GM12878 (cell line): Measurements from ENCODE around the gene ZNF678. TPM values are rescaled to one million over a fixed set of nuclear protein-coding genes. Genes with fewer than 3 reads are reported as not detected.

Experiments used
- ATAC-seq: fragments of 200-7000 bp; cut with Tn5 transposase; 3 replicates; pipeline ENCODE4 v1.9.1; 2020; ENCODE audit warnings: mild to moderate bottlenecking, moderate library complexity
- BruUV-seq: library from RNA; stranded (reverse); fragments of 400-500 nt; replicated peaks from 2 replicates; lab custom pipeline; 2021; lab: Mats Ljungman, UMichigan
- CTCF ChIA-PET: fragments of 300-600 bp; sonication (Branson Sonifier 250); formaldehyde crosslinking; extraction: SDS; loops from one replicate; lab custom pipeline; 2021; ENCODE audit warnings: inconsistent platforms; lab: Yijun Ruan, JAX
- POLR2A ChIA-PET: fragments of 350-600 bp; formaldehyde crosslinking; extraction: SDS; loops from one replicate; lab custom pipeline; 2021; ENCODE audit warnings: inconsistent platforms; lab: Charles Lee
- RAD21 ChIA-PET: fragments of 300-600 bp; sonication (Branson Sonifier 250); formaldehyde crosslinking; loops from one replicate; lab custom pipeline; 2023; ENCODE audit warnings: antibody characterized with exemption; ENCODE audit not compliant: unreplicated experiment; lab: Charles Lee
- SMC1A ChIA-PET: fragments of 300-600 bp; sonication (Branson Sonifier 250); formaldehyde crosslinking; loops from one replicate; lab custom pipeline; 2023; ENCODE audit not compliant: unreplicated experiment, uncharacterized antibody; lab: Charles Lee
- DNase-seq: peaks from one replicate; pipeline ENCODE4 v3.0.0-alpha.2; 2011; ENCODE audit warnings: low read depth, low spot score
- FAIRE-seq: peaks from 3 replicates; lab custom pipeline; 2011; peaks lifted over from hg19 to GRCh38; lab: Jason Lieb, UNC
- H2AFZ ChIP-seq: 2 replicates; pipeline ENCODE4 v1.6.0; 2011; ENCODE audit warnings: low read depth, low read length, control low read depth; ENCODE audit not compliant: control insufficient read depth
- H3K27ac ChIP-seq: 2 replicates; pipeline ENCODE4 v1.5.1; 2011; ENCODE audit warnings: control low read depth; ENCODE audit not compliant: control insufficient read depth, insufficient read depth
- H3K27me3 ChIP-seq, 2 experiments: replicated peaks in 1 of 2; 2 replicates each; pipeline versions ENCODE4 v1.6.0 to v1.6.1; 2011; ENCODE audit warnings: low read length in 1 of 2; ENCODE audit not compliant: control insufficient read depth in 2 of 2, insufficient read depth in 2 of 2
- H3K36me3 ChIP-seq, 2 experiments: 2 replicates each; pipeline ENCODE4 v1.5.1; 2011; ENCODE audit warnings: low read length in 1 of 2; ENCODE audit not compliant: control insufficient read depth in 2 of 2, insufficient read depth in 2 of 2
- H3K4me1 ChIP-seq: 2 replicates; pipeline ENCODE4 v1.6.1; 2011; ENCODE audit warnings: mild to moderate bottlenecking, low read length, moderate library complexity, mixed read lengths; ENCODE audit not compliant: control insufficient read depth, insufficient read depth
- H3K4me2 ChIP-seq: 2 replicates; pipeline ENCODE4 v1.6.0; 2011; ENCODE audit warnings: control low read depth; ENCODE audit not compliant: control insufficient read depth, insufficient read depth
- H3K4me3 ChIP-seq: fragments of 200-600 bp; sonication (generic); 2 replicates; pipeline ENCODE4 v1.5.1; 2016
- H3K79me2 ChIP-seq: 2 replicates; pipeline ENCODE4 v1.6.0; 2011; ENCODE audit warnings: low read length; ENCODE audit not compliant: control insufficient read depth, insufficient read depth
- H3K9ac ChIP-seq: 2 replicates; pipeline ENCODE4 v1.8.0; 2011; ENCODE audit warnings: low read length, control low read depth, mixed read lengths; ENCODE audit not compliant: control insufficient read depth, insufficient read depth
- H3K9me3 ChIP-seq: replicated peaks from 3 replicates; pipeline ENCODE4 v1.5.1; 2011; ENCODE audit warnings: mild to moderate bottlenecking, low read length; ENCODE audit not compliant: control insufficient read depth, insufficient read depth
- H4K20me1 ChIP-seq: 2 replicates; pipeline ENCODE4 v1.6.0; 2011; ENCODE audit not compliant: control insufficient read depth, insufficient read depth
- ATF3 ChIP-seq: IDR thresholded peaks from 2 replicates; pipeline ENCODE4 v1.6.1; 2011; ENCODE audit warnings: low read depth, mild to moderate bottlenecking, low read length, moderate library complexity, borderline replicate concordance; ENCODE audit errors: extremely low read depth
- BACH1 ChIP-seq: fragments of 450-650 bp; IDR thresholded peaks from 2 replicates; pipeline ENCODE4 v1.6.1; 2017; ENCODE audit warnings: mild to moderate bottlenecking, borderline replicate concordance
- BCL3 ChIP-seq: IDR thresholded peaks from 2 replicates; pipeline ENCODE4 v1.6.1; 2011; ENCODE audit warnings: borderline replicate concordance, low read depth, mild to moderate bottlenecking, moderate library complexity, low read length; ENCODE audit not compliant: insufficient read depth, poor library complexity, severe bottlenecking
- BMI1 ChIP-seq: fragments of 450-650 bp; IDR thresholded peaks from 2 replicates; pipeline ENCODE4 v1.6.1; 2016; ENCODE audit warnings: mild to moderate bottlenecking, moderate library complexity, borderline replicate concordance
- EED ChIP-seq: sonication (generic); IDR thresholded peaks from 2 replicates; pipeline ENCODE4 v1.6.1; 2016; ENCODE audit warnings: antibody characterized with exemption, low read depth
- ETV6 ChIP-seq, 2 experiments: fragments of 450-650 bp in 1 of 2; IDR thresholded peaks in 1 of 2; conservative IDR thresholded peaks in 1 of 2; 2 replicates each; pipeline ENCODE4 v1.6.1; 2014; ENCODE audit warnings: antibody characterized with exemption in 1 of 2, borderline replicate concordance in 1 of 2, low read depth in 1 of 2, mild to moderate bottlenecking in 1 of 2, moderate library complexity in 1 of 2
- FOS ChIP-seq: IDR thresholded peaks from 3 replicates; pipeline ENCODE4 v1.6.1; 2011; ENCODE audit warnings: borderline replicate concordance; ENCODE audit not compliant: insufficient read length; ENCODE audit errors: extremely low read depth
- KAT2A ChIP-seq: conservative IDR thresholded peaks from 2 replicates; pipeline ENCODE4 v1.6.1; 2011; ENCODE audit warnings: low read depth, low read length; ENCODE audit not compliant: control insufficient read depth
- NBN ChIP-seq: fragments of 450-650 bp; IDR thresholded peaks from 2 replicates; pipeline ENCODE4 v1.6.1; 2016
- NFIC ChIP-seq: IDR thresholded peaks from 2 replicates; pipeline ENCODE4 v1.6.1; 2012; ENCODE audit warnings: low read depth, mild to moderate bottlenecking, inconsistent platforms, low read length, moderate library complexity
- NFXL1 ChIP-seq: fragments of 450-650 bp; IDR thresholded peaks from 2 replicates; pipeline ENCODE4 v1.6.1; 2017; ENCODE audit warnings: antibody characterized with exemption, mild to moderate bottlenecking, borderline replicate concordance
- POU2F2 ChIP-seq: IDR thresholded peaks from 3 replicates; pipeline ENCODE4 v1.6.1; 2011; ENCODE audit warnings: low read depth, mild to moderate bottlenecking, low read length, borderline replicate concordance
- RB1 ChIP-seq: fragments of 450-650 bp; formaldehyde crosslinking; IDR thresholded peaks from 2 replicates; pipeline ENCODE4 v1.6.1; 2017; ENCODE audit warnings: mild to moderate bottlenecking, borderline replicate concordance
- SIX5 ChIP-seq: IDR thresholded peaks from 2 replicates; pipeline ENCODE4 v1.6.1; 2011; ENCODE audit warnings: mild to moderate bottlenecking, low read depth, low read length, moderate library complexity; ENCODE audit not compliant: severe bottlenecking
- SMARCA5 ChIP-seq: fragments of 450-650 bp; IDR thresholded peaks from 2 replicates; pipeline ENCODE4 v1.6.1; 2017; ENCODE audit warnings: mild to moderate bottlenecking
- TCF12 ChIP-seq: IDR thresholded peaks from 2 replicates; pipeline ENCODE4 v1.6.1; 2011; ENCODE audit warnings: low read depth, mild to moderate bottlenecking, low read length
- YY1 ChIP-seq: IDR thresholded peaks from 2 replicates; pipeline ENCODE4 v1.6.1; 2011; ENCODE audit warnings: low read depth, mild to moderate bottlenecking, low read length
- ZBTB33 ChIP-seq: fragments of 450-650 bp; IDR thresholded peaks from 2 replicates; pipeline ENCODE4 v1.6.1; 2017; ENCODE audit warnings: mild to moderate bottlenecking
- WGBS: methylation state at CpG from one replicate; pipeline ENCODE4 v1.1.6; 2016; ENCODE audit warnings: low lambda C conversion rate; ENCODE audit not compliant: insufficient replicate concordance, insufficient coverage; ENCODE audit errors: missing lambda C conversion rate; 5-methylcytosine and 5-hydroxymethylcytosine counted together
- in situ Hi-C: fragments of 300-500 bp; cut with MboI; formaldehyde crosslinking; loops from 9 replicates; pipeline ENCODE4 v1.14.3; 2018; ENCODE audit warnings: mixed read lengths
- intact Hi-C: fragments of 100-400 bp; cut with micrococcal nuclease; formaldehyde crosslinking; loops from one replicate; pipeline ENCODE4 v1.14.2; 2022; ENCODE audit not compliant: unreplicated experiment
- polyA plus RNA-seq, 11 experiments: library from polyadenylated mRNA; depleted of rRNA in 4 of 11; unstranded in 6 of 11; stranded (reverse) in 5 of 11; fragments of >200 nt; fragmentation: Nextera tagmentation in 4 of 11; fragmentation: Illumina TruSeq in 1 of 11; extraction: Ambion mirVana in 4 of 11; extraction: Trizol in 1 of 11; gene quantifications; 1 replicate in 1 of 11; 2 replicates in 10 of 11; pipeline versions ENCODE4 v1.2.1 to v1.2.3, GENCODE V29; 2011 to 2016; ENCODE audit warnings: inconsistent platforms in 2 of 11, missing spikeins in 2 of 11, low read depth in 1 of 11
- total RNA-seq, 4 experiments: library from RNA; depleted of rRNA in 3 of 4; stranded (reverse); fragments of >200 nt in 3 of 4; fragmentation: Illumina TruSeq in 1 of 4; extraction: Trizol in 1 of 4; gene quantifications; 2 replicates each; pipeline versions ENCODE4 v1.2.1 to v1.2.3, GENCODE V29; 2013 to 2021

ZNF678 gene
- total and polyA plus RNA-seq, 10 of the 15 experiments (the other 5 are each of a cell fraction or from before 2014, with no cell fraction given): 1.4 to 10.4 (median 3.5) TPM

- BruUV-seq: no TSS peak
- Histone ChIP-seq H3K9ac (no peak overlapping the region), H3K4me1 (no peaks in the 10 kb centered on the region), H3K36me3 (no peaks in the 10 kb centered on the region), H3K79me2 (no peaks in the 10 kb centered on the region), H3K27ac (no peak overlapping the region), H3K27me3 (no peaks in the 10 kb centered on the region), H2AFZ (no peak overlapping the region), H3K9me3 (no peaks in the 10 kb centered on the region)
- POLR2A ChIA-PET: no interaction called here
- intact Hi-C loops (no loop called here), in situ Hi-C loops (no loop called here)
- 70% methylated on average over 11 of the region's 11 CpGs for WGBS
- FAIRE-seq (no peak), DNase-seq (no peak), ATAC-seq (no peak)
- SMC1A ChIA-PET: no interaction called here
- CTCF ChIA-PET: no interaction called here
- TF ChIP-seq SIX5 (no peak), ETV6 (conservative IDR thresholded peaks at IDR 0.05 in 1 of 2, IDR thresholded peaks at IDR 0.05 in 1 of 2; ENCODE audit: borderline replicate concordance in 1 of 2, low read depth in 1 of 2) (no peak), NFIC (no peak), EED (no peak), NBN (no peak), YY1 (no peak), ZBTB33 (no peak), POU2F2 (no peak), NFXL1 (no peak), RB1 (no peak), SMARCA5 (no peak), FOS (no peak), KAT2A (no peak), TCF12 (no peak), ATF3 (no peak), BCL3 (no peak), BACH1 (no peak), BMI1 (no peak)
- TF ChIP-seq, all 136 proteins: peak for 0
- RAD21 ChIA-PET: no interaction called here
- Histone ChIP-seq H3K4me3 (no peak overlapping the region), H3K4me2 (no peak overlapping the region), H4K20me1 (no peaks in the 10 kb centered on the region)
Observed at GRCh38 chr1:227521782-227522181, 41.6 kb upstream of the ZNF678 start.
